Astrocyte (in vitro differentiated cells and primary cell): Measurements from ENCODE around the gene FAM120AOS. TPM values are rescaled to one million over a fixed set of nuclear protein-coding genes. Genes with fewer than 3 reads are reported as not detected.

Source experiments
- DNase-seq: peaks from one replicate; pipeline ENCODE4 v3.0.0-alpha.2; 2010; ENCODE audit warnings: low read depth
- FAIRE-seq: peaks from 2 replicates; lab custom pipeline; 2011; peaks lifted over from hg19 to GRCh38; lab: Jason Lieb, UNC
- H2AFZ ChIP-seq: 2 replicates; pipeline ENCODE4 v1.6.0; 2012; ENCODE audit warnings: low read depth, low read length, inconsistent platforms
- H3K27ac ChIP-seq: 2 replicates; pipeline ENCODE4 v1.5.1; 2011; ENCODE audit warnings: low read depth, low read length, inconsistent platforms
- H3K27me3 ChIP-seq: 2 replicates; pipeline ENCODE4 v1.6.0; 2011; ENCODE audit warnings: low read length, inconsistent platforms; ENCODE audit not compliant: insufficient read depth
- H3K36me3 ChIP-seq: 2 replicates; pipeline ENCODE4 v1.5.1; 2011; ENCODE audit warnings: low read length, inconsistent platforms; ENCODE audit not compliant: insufficient read depth
- H3K4me1 ChIP-seq: 2 replicates; pipeline ENCODE4 v1.5.1; 2011; ENCODE audit warnings: low read length, inconsistent platforms; ENCODE audit not compliant: insufficient read depth
- H3K4me2 ChIP-seq: 2 replicates; pipeline ENCODE4 v1.6.0; 2012; ENCODE audit warnings: low read length, inconsistent platforms
- H3K4me3 ChIP-seq: 2 replicates; pipeline ENCODE4 v1.5.1; 2011; ENCODE audit warnings: low read depth, mild to moderate bottlenecking, low read length, inconsistent platforms; ENCODE audit not compliant: insufficient read depth
- H3K79me2 ChIP-seq: 2 replicates; pipeline ENCODE4 v1.6.0; 2012; ENCODE audit warnings: mild to moderate bottlenecking, low read length, inconsistent platforms; ENCODE audit not compliant: insufficient read depth
- H3K9ac ChIP-seq: 2 replicates; pipeline ENCODE4 v1.6.0; 2012; ENCODE audit warnings: mild to moderate bottlenecking, low read length, inconsistent platforms
- H3K9me3 ChIP-seq: 2 replicates; pipeline ENCODE4 v1.5.1; 2012; ENCODE audit warnings: low read depth, mild to moderate bottlenecking, low read length, inconsistent platforms; ENCODE audit not compliant: insufficient read depth
- H4K20me1 ChIP-seq: 2 replicates; pipeline ENCODE4 v1.6.0; 2012; ENCODE audit warnings: low read length, inconsistent platforms; ENCODE audit not compliant: insufficient read depth
- H3K27ac Mint-ChIP-seq: one replicate; pipeline ENCODE4 v1.8.0; 2021; ENCODE audit warnings: mild to moderate bottlenecking, mixed read lengths; ENCODE audit not compliant: unreplicated experiment
- H3K27me3 Mint-ChIP-seq: one replicate; pipeline ENCODE4 v1.8.0; 2021; ENCODE audit warnings: low read depth, mixed read lengths; ENCODE audit not compliant: unreplicated experiment
- H3K36me3 Mint-ChIP-seq: one replicate; pipeline ENCODE4 v1.8.0; 2021; ENCODE audit warnings: low read depth, mixed read lengths; ENCODE audit not compliant: unreplicated experiment
- H3K4me1 Mint-ChIP-seq: one replicate; pipeline ENCODE4 v1.8.0; 2021; ENCODE audit warnings: low read depth, mixed read lengths; ENCODE audit not compliant: unreplicated experiment
- H3K4me3 Mint-ChIP-seq: one replicate; pipeline ENCODE4 v1.8.0; 2021; ENCODE audit warnings: mild to moderate bottlenecking, moderate library complexity, mixed read lengths; ENCODE audit not compliant: unreplicated experiment
- H3K9me3 Mint-ChIP-seq: one replicate; pipeline ENCODE4 v1.8.0; 2021; ENCODE audit warnings: mild to moderate bottlenecking, mixed read lengths; ENCODE audit not compliant: unreplicated experiment
- EZH2 ChIP-seq: IDR thresholded peaks from 2 replicates; pipeline ENCODE4 v1.6.1; 2012; ENCODE audit warnings: mild to moderate bottlenecking, low read length, inconsistent platforms; ENCODE audit not compliant: insufficient read depth
- total RNA-seq: library from RNA; stranded (reverse); gene quantifications from 2 replicates; pipeline ENCODE4 v1.2.1, GENCODE V29; 2021
- TF ChIP-seq, protein P1 (sequence below): IDR thresholded peaks from 2 replicates; pipeline ENCODE4 v1.5.1; 2011; ENCODE audit warnings: low read depth, mild to moderate bottlenecking, inconsistent platforms, low read length, moderate library complexity; ENCODE audit not compliant: insufficient read depth

The FAM120AOS gene
- total RNA-seq, 1 donor from 2014 or later: 29.7 TPM

DNA sequence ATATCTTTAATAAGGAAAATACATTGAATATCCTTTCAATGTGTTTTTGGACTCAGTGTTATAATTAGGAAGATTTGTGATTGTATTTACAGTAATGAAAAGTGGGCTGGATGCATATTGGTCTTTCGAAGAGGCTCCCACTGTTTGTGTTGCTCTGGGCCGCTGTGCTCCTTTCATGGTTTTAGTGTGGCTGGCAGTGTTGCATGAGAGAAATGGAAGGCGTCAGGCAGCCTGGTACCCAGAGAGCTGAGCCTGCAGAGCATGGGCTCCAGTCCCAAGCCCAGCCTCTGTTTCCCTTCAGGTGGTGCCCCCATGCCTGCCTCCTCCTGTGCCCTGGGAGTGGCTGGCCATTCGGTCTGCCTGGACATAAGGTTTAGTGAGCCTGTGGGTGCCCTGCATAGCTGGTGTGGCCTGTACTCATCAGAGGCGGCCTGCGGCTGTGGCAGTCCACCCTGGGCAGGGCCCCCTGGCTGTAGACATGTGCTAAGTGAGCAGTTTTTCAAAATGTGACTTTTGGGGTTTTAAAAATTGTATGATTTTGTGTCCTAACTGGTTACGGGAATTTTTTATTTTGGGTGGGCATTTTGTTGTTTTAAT lies 27.4 kb upstream of the FAM120AOS start:
- Mint-ChIP-seq H3K9me3 (no peaks in the 10 kb centered on the region), H3K4me3 (no peak overlapping the region), H3K27me3 (no peaks in the 10 kb centered on the region), H3K27ac (no peak overlapping the region), H3K36me3 (peaks cover 15% of the 10 kb centered on the region), H3K4me1 (peaks cover 23% of the 10 kb centered on the region)
- Histone ChIP-seq H3K27me3 (no peaks in the 10 kb centered on the region), H3K9ac (no peak overlapping the region), H3K36me3 (peaks cover 2% of the 10 kb centered on the region), H3K4me2 (no peak overlapping the region), H3K4me1 (no peaks in the 10 kb centered on the region), H3K9me3 (no peaks in the 10 kb centered on the region), H3K79me2 (peaks cover 84% of the 10 kb centered on the region), H2AFZ (no peak overlapping the region), H3K4me3 (no peak overlapping the region), H3K27ac (no peak overlapping the region), H4K20me1 (peaks cover 60% of the 10 kb centered on the region)
- FAIRE-seq (no peak), DNase-seq (no peak)
- TF ChIP-seq, protein P1, sequence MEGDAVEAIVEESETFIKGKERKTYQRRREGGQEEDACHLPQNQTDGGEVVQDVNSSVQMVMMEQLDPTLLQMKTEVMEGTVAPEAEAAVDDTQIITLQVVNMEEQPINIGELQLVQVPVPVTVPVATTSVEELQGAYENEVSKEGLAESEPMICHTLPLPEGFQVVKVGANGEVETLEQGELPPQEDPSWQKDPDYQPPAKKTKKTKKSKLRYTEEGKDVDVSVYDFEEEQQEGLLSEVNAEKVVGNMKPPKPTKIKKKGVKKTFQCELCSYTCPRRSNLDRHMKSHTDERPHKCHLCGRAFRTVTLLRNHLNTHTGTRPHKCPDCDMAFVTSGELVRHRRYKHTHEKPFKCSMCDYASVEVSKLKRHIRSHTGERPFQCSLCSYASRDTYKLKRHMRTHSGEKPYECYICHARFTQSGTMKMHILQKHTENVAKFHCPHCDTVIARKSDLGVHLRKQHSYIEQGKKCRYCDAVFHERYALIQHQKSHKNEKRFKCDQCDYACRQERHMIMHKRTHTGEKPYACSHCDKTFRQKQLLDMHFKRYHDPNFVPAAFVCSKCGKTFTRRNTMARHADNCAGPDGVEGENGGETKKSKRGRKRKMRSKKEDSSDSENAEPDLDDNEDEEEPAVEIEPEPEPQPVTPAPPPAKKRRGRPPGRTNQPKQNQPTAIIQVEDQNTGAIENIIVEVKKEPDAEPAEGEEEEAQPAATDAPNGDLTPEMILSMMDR: no peak
- no peak for TF ChIP-seq EZH2

- Mint-ChIP-seq H3K4me3 (no peak overlapping the region), H3K27ac (no peak overlapping the region)
Observed at GRCh38 chr9:93480262-93480661, 26.9 kb upstream of the FAM120AOS start.

GRCh38 chr9:93479726-93480125 lies 26.3 kb upstream of the FAM120AOS start:
- Histone ChIP-seq H2AFZ (no peak overlapping the region), H3K27me3 (no peaks in the 10 kb centered on the region), H3K27ac (no peak overlapping the region), H3K9ac (no peak overlapping the region), H3K4me1 (no peaks in the 10 kb centered on the region), H4K20me1 (peaks cover 68% of the 10 kb centered on the region), H3K4me3 (no peak overlapping the region), H3K36me3 (peaks cover 2% of the 10 kb centered on the region), H3K79me2 (peaks cover 83% of the 10 kb centered on the region), H3K4me2 (no peak overlapping the region), H3K9me3 (no peaks in the 10 kb centered on the region)
- H3K4me1 Mint-ChIP-seq: peaks cover 27% of the 10 kb centered on the region
- DNase-seq (no peak), FAIRE-seq (no peak)
- no peak overlapping the region for H3K4me3 Mint-ChIP-seq
- TF ChIP-seq EZH2: no peak
- TF ChIP-seq, protein P1: no peak
- no peak overlapping the region for H3K27ac Mint-ChIP-seq
- H3K27me3 Mint-ChIP-seq: no peaks in the 10 kb centered on the region
- no peaks in the 10 kb centered on the region for H3K9me3 Mint-ChIP-seq
- peaks cover 8% of the 10 kb centered on the region for H3K36me3 Mint-ChIP-seq

More at GRCh38 chr9:93480262-93480661, 26.9 kb upstream of the FAM120AOS start:
- H2AFZ ChIP-seq: no peak overlapping the region
- Mint-ChIP-seq H3K36me3 (peaks cover 12% of the 10 kb centered on the region), H3K4me1 (peaks cover 27% of the 10 kb centered on the region), H3K9me3 (no peaks in the 10 kb centered on the region), H3K27me3 (no peaks in the 10 kb centered on the region)
- no peaks in the 10 kb centered on the region for H3K9me3 ChIP-seq
- H3K79me2 ChIP-seq: peaks cover 83% of the 10 kb centered on the region
- H4K20me1 ChIP-seq: peaks cover 63% of the 10 kb centered on the region
- no peak overlapping the region for H3K4me3 ChIP-seq
- TF ChIP-seq, protein P1: no peak
- no peak for TF ChIP-seq EZH2
- no peaks in the 10 kb centered on the region for H3K4me1 ChIP-seq
- no peak overlapping the region for H3K4me2 ChIP-seq
- H3K36me3 ChIP-seq: peaks cover 2% of the 10 kb centered on the region
- H3K9ac ChIP-seq: no peak overlapping the region
- H3K27me3 ChIP-seq: no peaks in the 10 kb centered on the region
- DNase-seq (no peak), FAIRE-seq (no peak)
- no peak overlapping the region for H3K27ac ChIP-seq
